HCT116 (cell line): ENCODE measurements around the gene VEGFA. TPM values are rescaled to one million over a fixed set of nuclear protein-coding genes. Genes with fewer than 3 reads are reported as not detected.

ENCODE experiments used
- ATAC-seq: fragments of 200-7000 bp; cut with Tn5 transposase; 2 replicates; pipeline ENCODE4 v1.9.1; 2020; ENCODE audit warnings: mild to moderate bottlenecking, moderate library complexity
- BruUV-seq: library from RNA; stranded (reverse); fragments of 400-500 nt; replicated peaks from 2 replicates; lab custom pipeline; 2021; lab: Mats Ljungman, UMichigan
- CTCF ChIA-PET: fragments of 300-600 bp; sonication (Branson Sonifier 250); formaldehyde crosslinking; loops from one replicate; lab custom pipeline; 2021; ENCODE audit warnings: antibody characterized with exemption; lab: Charles Lee
- POLR2A ChIA-PET: fragments of 300-600, 350-600 bp; sonication (Branson Sonifier 250); formaldehyde crosslinking; loops from one replicate; lab custom pipeline; 2021; ENCODE audit warnings: antibody characterized with exemption; lab: Charles Lee
- RAD21 ChIA-PET, 2 experiments: fragments of 300-600 bp; sonication (Branson Sonifier 250); formaldehyde crosslinking; loops; one replicate each; lab custom pipeline; 2023; ENCODE audit warnings: low total read pairs in 2 of 2; ENCODE audit not compliant: uncharacterized antibody in 2 of 2, unreplicated experiment in 2 of 2, low non-redundant PET in 1 of 2; lab: Charles Lee
- DNase-seq: peaks from one replicate; pipeline ENCODE4 v3.0.0-alpha.2; 2010; ENCODE audit warnings: low read depth, low spot score
- H2AFZ ChIP-seq: fragments of 200-600 bp; shearing (Covaris generic), sonication (generic); 2 replicates; pipeline ENCODE4 v1.6.1; 2017; ENCODE audit warnings: low read depth, mixed run types, mixed read lengths, antibody characterized with exemption, low read length; ENCODE audit not compliant: poor library complexity, severe bottlenecking
- H3K27ac ChIP-seq: 2 replicates; pipeline ENCODE4 v1.5.1; 2012; ENCODE audit warnings: low read depth, low read length
- H3K27me3 ChIP-seq: fragments of 200-600 bp; sonication (generic); 2 replicates; pipeline ENCODE4 v1.6.1; 2016; ENCODE audit warnings: mixed run types, low read length, mixed read lengths; ENCODE audit not compliant: insufficient read depth
- H3K36me3 ChIP-seq, 2 experiments: fragments of 200-500 bp in 1 of 2; fragments of 200-600 bp in 1 of 2; sonication (Bioruptor generic) in 1 of 2; sonication (generic) in 1 of 2; 2 replicates each; pipeline versions ENCODE4 v1.5.1 to v1.6.1; 2014 to 2016; ENCODE audit warnings: low read length in 2 of 2, inconsistent platforms in 1 of 2, mixed read lengths in 1 of 2, mixed run types in 1 of 2; ENCODE audit not compliant: insufficient read depth in 2 of 2, control insufficient read depth in 1 of 2
- H3K4me1 ChIP-seq, 2 experiments: fragments of 200-600 bp in 1 of 2; sonication (generic) in 1 of 2; 2 replicates each; pipeline versions ENCODE4 v1.5.1 to v1.6.1; 2012 to 2017; ENCODE audit warnings: low read length in 2 of 2, inconsistent platforms in 1 of 2, mild to moderate bottlenecking in 1 of 2, mixed read lengths in 1 of 2, mixed run types in 1 of 2, moderate library complexity in 1 of 2; ENCODE audit not compliant: insufficient read depth in 2 of 2, control insufficient read depth in 1 of 2
- H3K4me2 ChIP-seq: fragments of 200-600 bp; sonication (generic); 2 replicates; pipeline ENCODE4 v1.6.1; 2017; ENCODE audit warnings: mixed run types, low read length, mixed read lengths
- H3K4me3 ChIP-seq, 2 experiments: fragments of 200-600 bp in 1 of 2; sonication (generic) in 1 of 2; replicated peaks in 1 of 2; 2 replicates each; pipeline ENCODE4 v1.5.1; 2011 to 2016; ENCODE audit warnings: low read length in 2 of 2, control low read depth in 1 of 2, low read depth in 1 of 2, mild to moderate bottlenecking in 1 of 2, mixed read lengths in 1 of 2, mixed run types in 1 of 2
- H3K79me2 ChIP-seq: fragments of 200-600 bp; sonication (generic); 2 replicates; pipeline ENCODE4 v1.6.1; 2017; ENCODE audit warnings: mild to moderate bottlenecking, mixed run types, low read length, moderate library complexity, mixed read lengths; ENCODE audit not compliant: insufficient read depth
- H3K9ac ChIP-seq: fragments of 200-600 bp; sonication (generic); 2 replicates; pipeline ENCODE4 v1.6.1; 2016; ENCODE audit warnings: low read length, mixed read lengths
- H3K9me2 ChIP-seq: fragments of 200-600 bp; sonication (generic), shearing (Covaris generic); 2 replicates; pipeline ENCODE4 v1.6.1; 2017; ENCODE audit warnings: mixed run types, mild to moderate bottlenecking, moderate library complexity; ENCODE audit not compliant: insufficient read depth
- H3K9me3 ChIP-seq, 2 experiments: fragments of 200-500 bp in 1 of 2; fragments of 200-600 bp in 1 of 2; sonication (Bioruptor generic) in 1 of 2; sonication (generic) in 1 of 2; 2 replicates each; pipeline ENCODE4 v1.6.1; 2014 to 2017; ENCODE audit warnings: low read length in 2 of 2, mixed read lengths in 2 of 2, inconsistent platforms in 1 of 2, low read depth in 1 of 2, mild to moderate bottlenecking in 1 of 2, mixed run types in 1 of 2, moderate library complexity in 1 of 2; ENCODE audit not compliant: control insufficient read depth in 1 of 2, insufficient read depth in 1 of 2
- H4K20me1 ChIP-seq: fragments of 200-600 bp; sonication (generic), shearing (Covaris generic); 2 replicates; pipeline ENCODE4 v1.6.1; 2017; ENCODE audit warnings: mixed run types, mild to moderate bottlenecking, moderate library complexity; ENCODE audit not compliant: insufficient read depth
- CBX3 ChIP-seq: IDR thresholded peaks from 2 replicates; pipeline ENCODE4 v1.6.1; 2012; ENCODE audit warnings: low read depth
- CEBPB ChIP-seq: IDR thresholded peaks from 2 replicates; pipeline ENCODE4 v1.6.1; 2012; ENCODE audit warnings: low read depth
- CTCF ChIP-seq, 3 experiments: fragments of 200-600 bp in 1 of 3; sonication (generic) in 1 of 3; IDR thresholded peaks in 2 of 3; conservative IDR thresholded peaks in 1 of 3; 2 replicates each; pipeline ENCODE4 v1.5.1; 2012 to 2017; ENCODE audit warnings: low read depth in 2 of 3, low read length in 2 of 3, antibody characterized with exemption in 1 of 3, borderline replicate concordance in 1 of 3, control low read depth in 1 of 3, mild to moderate bottlenecking in 1 of 3, mixed read lengths in 1 of 3, mixed run types in 1 of 3, moderate library complexity in 1 of 3; ENCODE audit not compliant: insufficient read depth in 1 of 3
- EZH2 ChIP-seq: fragments of 200-600 bp; sonication (generic); IDR thresholded peaks from 2 replicates; pipeline ENCODE4 v1.6.1; 2017; ENCODE audit warnings: antibody characterized with exemption, mixed run types
- FOSL1 ChIP-seq: IDR thresholded peaks from 2 replicates; pipeline ENCODE4 v1.6.1; 2012; ENCODE audit warnings: low read depth
- JUND ChIP-seq: IDR thresholded peaks from 2 replicates; pipeline ENCODE4 v1.6.1; 2012
- MAX ChIP-seq: IDR thresholded peaks from 2 replicates; pipeline ENCODE4 v1.6.1; 2012
- POLR2AphosphoS5 ChIP-seq: IDR thresholded peaks from 2 replicates; pipeline ENCODE4 v1.6.1; 2011; ENCODE audit warnings: mild to moderate bottlenecking, low read depth, low read length, moderate library complexity
- REST ChIP-seq: IDR thresholded peaks from 2 replicates; pipeline ENCODE4 v1.6.1; 2012; ENCODE audit warnings: low read depth
- SP1 ChIP-seq: IDR thresholded peaks from 2 replicates; pipeline ENCODE4 v1.6.1; 2012; ENCODE audit warnings: low read depth
- SRF ChIP-seq: IDR thresholded peaks from 2 replicates; pipeline ENCODE4 v1.6.1; 2012; ENCODE audit warnings: low read depth
- YY1 ChIP-seq: IDR thresholded peaks from 2 replicates; pipeline ENCODE4 v1.6.1; 2011; ENCODE audit warnings: low read length, low read depth, moderate library complexity, mild to moderate bottlenecking; ENCODE audit not compliant: insufficient replicate concordance; ENCODE audit errors: extremely low read depth
- ZBTB33 ChIP-seq: IDR thresholded peaks from 2 replicates; pipeline ENCODE4 v1.6.1; 2011; ENCODE audit warnings: mild to moderate bottlenecking, low read length, moderate library complexity; ENCODE audit not compliant: insufficient replicate concordance; ENCODE audit errors: extremely low read depth
- intact Hi-C: fragments of 100-400 bp; cut with micrococcal nuclease; formaldehyde crosslinking; loops from 2 replicates; pipeline ENCODE4 v1.10.0; 2022
- total RNA-seq: library from RNA; stranded (reverse); gene quantifications from one replicate; pipeline ENCODE4 v1.2.1, GENCODE V29; 2021; ENCODE audit not compliant: unreplicated experiment

Gene VEGFA
- total RNA-seq, 1 experiment from 2014 or later, result 112 TPM

DNA sequence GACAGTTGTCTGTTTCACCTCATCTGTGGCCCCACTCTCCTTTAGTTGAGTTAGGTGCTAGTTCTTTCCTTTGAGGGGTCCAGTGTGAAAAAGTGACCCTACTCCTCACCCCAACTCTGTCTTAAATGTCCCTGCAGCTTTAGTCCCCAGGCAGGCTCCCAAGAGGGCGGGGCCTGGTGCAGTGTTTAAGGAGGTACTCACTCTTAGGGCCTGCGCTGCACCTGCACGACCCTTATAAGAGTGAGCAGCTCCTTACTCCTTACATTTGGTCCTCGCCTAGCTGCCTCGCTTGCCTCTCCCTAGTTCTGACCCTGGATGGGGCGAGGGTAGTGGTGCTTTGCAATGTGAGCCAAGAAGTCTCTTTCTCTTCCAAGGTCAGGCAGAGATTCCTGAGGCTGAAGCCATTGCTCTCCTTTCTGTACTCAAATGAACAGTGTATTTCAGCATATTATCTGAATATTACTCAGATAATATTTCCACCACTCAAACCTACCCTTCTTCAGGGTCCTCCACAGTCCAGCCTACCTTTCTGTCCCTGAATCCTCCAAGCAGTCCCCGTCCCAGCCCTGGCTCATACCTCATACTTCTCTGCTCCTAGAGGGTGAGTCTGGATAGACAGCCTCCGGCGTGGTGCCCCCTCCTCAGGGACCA lies 11.9 kb upstream of the VEGFA start:
- Histone ChIP-seq H2AFZ (no peak overlapping the region), H3K9me2 (no peaks in the 10 kb centered on the region), H3K4me1 (peaks cover 0 to 7% of the 10 kb centered on the region in 2 experiments; a peak in 1 of 4 replicates), H4K20me1 (no peaks in the 10 kb centered on the region), H3K9me3 (no peaks in the 10 kb centered on the region), H3K4me2 (no peak overlapping the region), H3K36me3 (no peaks in the 10 kb centered on the region), H3K9ac (no peak overlapping the region), H3K27me3 (no peaks in the 10 kb centered on the region; the same call in 1 of the 2 replicates), H3K27ac (no peak overlapping the region), H3K79me2 (no peaks in the 10 kb centered on the region), H3K4me3 (no peak overlapping the region)
- DNase-seq (no peak), ATAC-seq (no peak)
- no peak for TF ChIP-seq FOSL1
- TF ChIP-seq SRF, result no peak
- TF ChIP-seq POLR2AphosphoS5, result no peak
- TF ChIP-seq EZH2, result no peak
- no peak for TF ChIP-seq JUND
- TF ChIP-seq YY1, result no peak
- TF ChIP-seq CEBPB, result no peak
- no peak for TF ChIP-seq CTCF (IDR thresholded peaks at IDR 0.05 in 2 of 3, conservative IDR thresholded peaks at IDR 0.05 in 1 of 3; ENCODE audit: borderline replicate concordance in 1 of 3, insufficient read depth in 1 of 3, low read depth in 2 of 3, low read length in 2 of 3)
- no peak for TF ChIP-seq ZBTB33
- no peak for TF ChIP-seq CBX3
- no peak for TF ChIP-seq MAX
- TF ChIP-seq REST, result no peak
- no peak for TF ChIP-seq SP1
- POLR2A ChIA-PET, result interaction anchor here (2.5 kb wide), 1 partner anchor 12 kb away, joined by 10 read pairs; the partner anchor contains the start of gene VEGFA
- CTCF ChIA-PET, result interaction anchor here (0.9 kb wide), 2 partner anchors 90 to 92 kb away, joined by 3 to 4 read pairs; no protein-coding TSS in a partner anchor
- RAD21 ChIA-PET, result no interaction called here
- intact Hi-C loops, result no loop called here
- no TSS peak for BruUV-seq
